CD4-positive, alpha-beta T cell (primary cell): ENCODE data around the gene CLCN2. TPM values are rescaled to one million over a fixed set of nuclear protein-coding genes. Genes with fewer than 3 reads are reported as not detected.

ENCODE experiments used
- ATAC-seq: fragments of 200-7000 bp; cut with Tn5 transposase; one replicate; pipeline ENCODE4 v1.10.0; 2022; ENCODE audit warnings: mild to moderate bottlenecking; ENCODE audit not compliant: poor library complexity
- CTCF ChIA-PET: fragments of 350-600 bp; sonication (Branson Sonifier 250); formaldehyde crosslinking; loops from one replicate; lab custom pipeline; 2021; ENCODE audit warnings: antibody characterized with exemption, inconsistent platforms; lab: Charles Lee
- POLR2A ChIA-PET: fragments of 350-600 bp; sonication (Branson Sonifier 250); formaldehyde crosslinking; loops from one replicate; lab custom pipeline; 2021; ENCODE audit warnings: antibody characterized with exemption, inconsistent platforms; lab: Charles Lee
- DNase-seq, 14 experiments: peaks; one replicate each; pipeline ENCODE4 v3.0.0-alpha.2; 2013 to 2020; ENCODE audit warnings: mixed read lengths in 2 of 14
- H3K27ac ChIP-seq, 2 donors: one replicate each; pipeline versions ENCODE4 v1.5.1 to v1.7.0; 2013; ENCODE audit warnings: low read length in 2 of 2, low read depth in 1 of 2, mild to moderate bottlenecking in 1 of 2
- H3K27me3 ChIP-seq, 2 experiments: 1 replicate in 1 of 2; 2 replicates in 1 of 2; pipeline versions ENCODE4 v1.6.1 to v1.7.0; 2013; ENCODE audit warnings: low read length in 2 of 2, control low read depth in 1 of 2, mild to moderate bottlenecking in 1 of 2, moderate library complexity in 1 of 2; ENCODE audit not compliant: insufficient read depth in 2 of 2, control insufficient read depth in 1 of 2
- H3K36me3 ChIP-seq: one replicate; pipeline ENCODE4 v1.6.1; 2013; ENCODE audit warnings: low read length, control low read depth; ENCODE audit not compliant: insufficient read depth
- H3K4me1 ChIP-seq: one replicate; pipeline ENCODE4 v1.6.1; 2013; ENCODE audit warnings: low read length, control low read depth; ENCODE audit not compliant: insufficient read depth
- H3K4me3 ChIP-seq: one replicate; pipeline ENCODE4 v1.5.1; 2013; ENCODE audit warnings: mild to moderate bottlenecking, low read length, moderate library complexity
- H3K9me3 ChIP-seq, 2 experiments: 1 replicate in 1 of 2; 2 replicates in 1 of 2; pipeline versions ENCODE4 v1.6.1 to v1.7.0; 2013; ENCODE audit warnings: low read length in 2 of 2, mild to moderate bottlenecking in 2 of 2, control low read depth in 1 of 2, moderate library complexity in 1 of 2; ENCODE audit not compliant: control insufficient read depth in 1 of 2, insufficient read depth in 1 of 2
- H3K27ac Mint-ChIP-seq: one replicate; pipeline ENCODE4 v1.8.0; 2020; ENCODE audit warnings: mixed read lengths
- H3K27me3 Mint-ChIP-seq: one replicate; pipeline ENCODE4 v1.8.0; 2021; ENCODE audit warnings: mixed read lengths
- H3K36me3 Mint-ChIP-seq: one replicate; pipeline ENCODE4 v1.8.0; 2021; ENCODE audit warnings: low read depth, mixed read lengths
- H3K4me1 Mint-ChIP-seq: one replicate; pipeline ENCODE4 v1.8.0; 2021; ENCODE audit warnings: low read depth, mixed read lengths
- H3K4me3 Mint-ChIP-seq: one replicate; pipeline ENCODE4 v1.8.0; 2020; ENCODE audit warnings: mild to moderate bottlenecking, mixed read lengths
- H3K9me3 Mint-ChIP-seq: one replicate; pipeline ENCODE4 v1.8.0; 2020; ENCODE audit warnings: mixed read lengths
- intact Hi-C, 2 experiments: fragments of 100-400 bp; cut with DNase I in 1 of 2; cut with micrococcal nuclease in 1 of 2; formaldehyde crosslinking; loops; one replicate each; pipeline versions ENCODE4 v1.15.1 to v1.9.0; 2023 to 2025; cut with DNase I, micrococcal nuclease
- total RNA-seq, 174 experiments: library from RNA in 2 of 174; stranded (reverse) in 2 of 174; gene quantifications; one replicate each; pipeline ENCODE4 v1.2.3 and lab custom pipeline; 2021 to 2026
- TF ChIP-seq, protein P1 (sequence below): fragments of 200-600 bp; IDR thresholded peaks from one replicate; pipeline ENCODE4 v1.8.0; 2022; ENCODE audit warnings: antibody characterized with exemption, mild to moderate bottlenecking

Gene CLCN2
- total RNA-seq, 2 experiments from 2014 or later = 3.2 to 3.5 TPM

GRCh38 chr3:184405075-184406030 is 43.9 kb upstream of the CLCN2 start:
- Histone ChIP-seq H3K4me1 (no peaks in the 10 kb centered on the region), H3K36me3 (no peaks in the 10 kb centered on the region), H3K9me3 (no peaks in the 10 kb centered on the region), H3K27me3 (peaks cover 0 to 8% of the 10 kb centered on the region in 2 experiments), H3K27ac (no peak overlapping the region), H3K4me3 (no peak overlapping the region)
- TF ChIP-seq, protein P1, sequence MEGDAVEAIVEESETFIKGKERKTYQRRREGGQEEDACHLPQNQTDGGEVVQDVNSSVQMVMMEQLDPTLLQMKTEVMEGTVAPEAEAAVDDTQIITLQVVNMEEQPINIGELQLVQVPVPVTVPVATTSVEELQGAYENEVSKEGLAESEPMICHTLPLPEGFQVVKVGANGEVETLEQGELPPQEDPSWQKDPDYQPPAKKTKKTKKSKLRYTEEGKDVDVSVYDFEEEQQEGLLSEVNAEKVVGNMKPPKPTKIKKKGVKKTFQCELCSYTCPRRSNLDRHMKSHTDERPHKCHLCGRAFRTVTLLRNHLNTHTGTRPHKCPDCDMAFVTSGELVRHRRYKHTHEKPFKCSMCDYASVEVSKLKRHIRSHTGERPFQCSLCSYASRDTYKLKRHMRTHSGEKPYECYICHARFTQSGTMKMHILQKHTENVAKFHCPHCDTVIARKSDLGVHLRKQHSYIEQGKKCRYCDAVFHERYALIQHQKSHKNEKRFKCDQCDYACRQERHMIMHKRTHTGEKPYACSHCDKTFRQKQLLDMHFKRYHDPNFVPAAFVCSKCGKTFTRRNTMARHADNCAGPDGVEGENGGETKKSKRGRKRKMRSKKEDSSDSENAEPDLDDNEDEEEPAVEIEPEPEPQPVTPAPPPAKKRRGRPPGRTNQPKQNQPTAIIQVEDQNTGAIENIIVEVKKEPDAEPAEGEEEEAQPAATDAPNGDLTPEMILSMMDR = no peak
- H3K27me3 Mint-ChIP-seq = peaks cover 19% of the 10 kb centered on the region
- H3K9me3 Mint-ChIP-seq = no peaks in the 10 kb centered on the region
- intact Hi-C loops = no loop called here
- POLR2A ChIA-PET = no interaction called here
- DNase-seq (no peak), ATAC-seq (no peak)
- no peak overlapping the region for H3K27ac Mint-ChIP-seq
- no peaks in the 10 kb centered on the region for H3K4me1 Mint-ChIP-seq
- H3K36me3 Mint-ChIP-seq = no peaks in the 10 kb centered on the region
- CTCF ChIA-PET = no interaction called here
- no peak overlapping the region for H3K4me3 Mint-ChIP-seq

DNA sequence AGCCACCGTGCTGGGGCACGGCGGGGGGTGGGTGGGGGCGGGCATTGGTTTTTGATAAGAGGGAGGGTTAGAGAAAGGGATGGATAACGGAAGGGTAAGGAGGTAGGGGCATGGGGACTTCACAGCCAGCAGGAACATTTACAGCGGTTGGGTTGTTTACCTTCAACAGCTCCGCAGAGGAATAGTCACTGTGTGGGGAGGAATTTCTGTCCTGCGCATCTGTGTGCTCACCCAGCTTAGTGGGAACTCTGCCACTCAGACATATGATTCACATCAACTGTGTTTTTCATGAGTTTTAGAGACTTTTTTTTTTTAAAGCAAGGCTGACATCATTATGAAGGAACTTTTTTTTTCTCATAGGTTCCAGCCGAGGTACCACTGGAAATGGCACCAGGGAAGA is 38.0 kb upstream of the CLCN2 start:
- ChIA-PET CTCF (interaction anchor here (0.9 kb wide), 1 partner anchor 25 kb away, joined by 3 read pairs; no protein-coding TSS in a partner anchor), POLR2A (no interaction called here)
- TF ChIP-seq, protein P1 = no peak
- Histone ChIP-seq H3K4me3 (no peak overlapping the region), H3K4me1 (no peaks in the 10 kb centered on the region), H3K9me3 (no peaks in the 10 kb centered on the region), H3K27me3 (peaks cover 2 to 11% of the 10 kb centered on the region in 2 experiments), H3K36me3 (no peaks in the 10 kb centered on the region), H3K27ac (no peak overlapping the region)
- peaks cover 32% of the 10 kb centered on the region for H3K27me3 Mint-ChIP-seq
- no peaks in the 10 kb centered on the region for H3K4me1 Mint-ChIP-seq
- DNase-seq = no peak
- intact Hi-C loops = no loop called here
- H3K9me3 Mint-ChIP-seq = no peaks in the 10 kb centered on the region
- no peaks in the 10 kb centered on the region for H3K36me3 Mint-ChIP-seq
- H3K4me3 Mint-ChIP-seq = no peak overlapping the region
- no peak for ATAC-seq
- no peak overlapping the region for H3K27ac Mint-ChIP-seq

DNA sequence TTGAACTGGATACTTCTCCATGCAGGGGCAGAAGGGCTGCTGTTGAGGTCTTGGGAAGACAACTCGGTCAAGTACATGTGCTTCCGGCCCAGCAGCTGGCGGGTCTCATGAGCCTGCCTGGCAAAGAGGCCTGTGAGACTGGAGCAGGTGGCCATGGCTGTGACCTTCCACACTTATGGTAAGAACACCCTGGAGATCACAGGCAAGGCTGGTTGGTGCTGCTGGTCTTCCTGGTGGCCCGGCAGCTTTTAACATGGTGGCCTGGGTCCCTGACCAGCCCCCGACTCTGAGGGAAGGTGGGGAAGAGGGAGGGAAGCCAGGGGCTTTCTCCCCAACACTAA is 33.9 kb upstream of the CLCN2 start:
- H3K9me3 Mint-ChIP-seq = no peaks in the 10 kb centered on the region
- H3K27ac Mint-ChIP-seq = no peak overlapping the region
- H3K4me1 Mint-ChIP-seq = no peaks in the 10 kb centered on the region
- Histone ChIP-seq H3K9me3 (no peaks in the 10 kb centered on the region), H3K27me3 (peaks cover 2 to 3% of the 10 kb centered on the region in 2 experiments), H3K27ac (no peak overlapping the region), H3K4me1 (no peaks in the 10 kb centered on the region), H3K4me3 (no peak overlapping the region), H3K36me3 (no peaks in the 10 kb centered on the region)
- POLR2A ChIA-PET = no interaction called here
- DNase-seq (no peak), ATAC-seq (no peak)
- no peak overlapping the region for H3K4me3 Mint-ChIP-seq
- peaks cover 28% of the 10 kb centered on the region for H3K27me3 Mint-ChIP-seq
- no peaks in the 10 kb centered on the region for H3K36me3 Mint-ChIP-seq
- TF ChIP-seq, protein P1 = no peak
- intact Hi-C loops = no loop called here
- CTCF ChIA-PET = no interaction called here
